Stimulated activated naive CD4-positive, alpha-beta T cell (primary cell): ENCODE results near the gene ST3GAL4.
A peak's percentile ranks its signal among the peaks of the same experiment; 100 is the strongest.
"Not testable (repeated sequence)": the region's sequence is repeated elsewhere in the genome, so short reads cannot be mapped to it uniquely, and the experiment has no call there.

Source experiments
- DNase-seq, 6 experiments: peaks; one replicate each; lab custom pipeline; 2025; lab: John Stamatoyannopoulos, UW

The ST3GAL4 gene

GRCh38 chr11:126346586-126346940, 8.9 kb upstream of the ST3GAL4 start:
- DNase-seq: no peak

- DNase-seq: not testable (repeated sequence)
Measured at GRCh38 chr11:126346946-126347345, 8.5 kb upstream of the ST3GAL4 start.

GRCh38 chr11:126347751-126348668, 7.5 kb upstream of the ST3GAL4 start:
- DNase-seq: no peak

- no peak for DNase-seq
Measured at GRCh38 chr11:126348806-126349582, 6.5 kb upstream of the ST3GAL4 start.

GRCh38 chr11:126350836-126351235, 4.7 kb upstream of the ST3GAL4 start:
- no peak for DNase-seq

GRCh38 chr11:126352163-126352562, 3.3 kb upstream of the ST3GAL4 start:
- DNase-seq: no peak

GRCh38 chr11:126352934-126353801, 2.3 kb upstream of the ST3GAL4 start:
- no peak for DNase-seq

- no peak for DNase-seq
Measured at GRCh38 chr11:126354631-126355323, 709 bp upstream of the ST3GAL4 start.

GRCh38 chr11:126355926-126356897, 726 bp downstream of the ST3GAL4 start:
- DNase-seq: peak in 2 of 6 experiments; percentile 9 to 15

GRCh38 chr11:126357055-126357962, 1.8 kb downstream of the ST3GAL4 start:
- no peak for DNase-seq

GRCh38 chr11:126357969-126358762, 2.7 kb downstream of the ST3GAL4 start:
- DNase-seq: no peak

GRCh38 chr11:126358763-126359160, 3.3 kb downstream of the ST3GAL4 start:
- no peak for DNase-seq

- no peak for DNase-seq
Measured at GRCh38 chr11:126359431-126360048, 4.1 kb downstream of the ST3GAL4 start.

- no peak for DNase-seq
Measured at GRCh38 chr11:126360049-126360446, 4.6 kb downstream of the ST3GAL4 start.

- DNase-seq: no peak
Measured at GRCh38 chr11:126361400-126361799, 5.9 kb downstream of the ST3GAL4 start.

- no peak for DNase-seq
Measured at GRCh38 chr11:126362879-126363655, 7.6 kb downstream of the ST3GAL4 start.

- no peak for DNase-seq
Measured at GRCh38 chr11:126363706-126364248, 8.3 kb downstream of the ST3GAL4 start.
